SIG-M5 treated with dmso at 0.1 percent for 504 hours (cell line): ENCODE measurements around the gene TMEM204.
A peak's percentile ranks its signal among the peaks of the same experiment; 100 is the strongest.

Source experiments
- DNase-seq: peaks from one replicate; lab custom pipeline; 2025; ENCODE audit not compliant: unreplicated experiment; lab: John Stamatoyannopoulos, UW

Gene TMEM204

DNA sequence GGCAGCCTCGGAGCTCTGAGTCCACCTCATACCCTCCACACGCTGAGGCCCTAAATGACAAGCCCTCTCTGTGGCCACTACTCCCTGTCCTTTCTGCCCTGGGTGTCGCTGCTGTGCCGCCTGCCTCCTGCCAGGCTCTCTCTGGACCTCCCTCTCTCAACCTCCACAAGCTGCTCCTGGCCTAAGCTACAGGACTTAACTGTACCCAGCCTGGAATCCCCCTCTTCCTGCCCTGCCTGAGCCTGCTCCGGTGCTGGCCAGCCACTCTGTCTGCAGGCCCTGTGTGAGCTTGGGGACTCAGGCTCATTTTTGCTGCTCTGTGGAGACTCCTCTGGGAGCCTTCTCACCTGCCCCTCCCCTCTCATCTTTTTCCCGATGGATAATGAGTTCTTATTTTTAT is 56.9 kb downstream of the TMEM204 start:
- DNase-seq = no peak

DNA sequence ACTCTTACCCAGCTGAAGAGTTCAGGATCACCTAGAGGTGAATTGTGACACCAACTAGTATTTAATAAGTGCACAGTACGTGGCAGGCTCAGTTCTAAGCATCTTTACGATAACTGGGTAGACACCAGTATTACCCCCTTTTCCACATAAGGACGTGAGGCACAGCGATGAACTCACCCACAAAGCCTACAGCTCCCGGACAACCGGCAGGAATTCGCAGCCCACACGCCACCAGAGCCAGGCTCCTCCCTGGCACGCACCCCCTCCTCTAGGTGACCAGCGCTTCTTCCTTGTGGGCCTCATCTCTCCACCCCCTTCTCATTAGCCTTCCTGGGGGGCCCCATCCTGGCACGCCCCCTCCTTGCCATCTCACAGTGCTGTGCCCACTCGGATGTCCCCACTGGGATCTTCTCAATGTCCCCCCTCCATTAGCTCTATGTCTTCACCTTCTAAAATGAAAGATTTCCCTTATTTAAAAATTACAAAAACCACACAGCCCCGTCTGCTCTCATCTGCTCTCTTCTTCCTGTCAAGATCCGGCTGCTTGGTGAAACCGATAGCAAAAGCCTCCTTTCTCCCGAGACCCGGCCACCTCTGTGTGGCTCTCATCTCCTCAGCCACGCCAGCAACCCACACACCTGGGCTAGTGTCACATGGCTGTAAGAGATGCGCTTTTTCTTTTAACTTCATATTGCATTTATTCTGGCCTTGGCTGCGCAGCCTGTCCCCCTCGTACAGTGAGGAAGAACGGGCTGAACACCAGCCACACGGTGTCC is 57.7 kb downstream of the TMEM204 start:
- DNase-seq = no peak

DNA sequence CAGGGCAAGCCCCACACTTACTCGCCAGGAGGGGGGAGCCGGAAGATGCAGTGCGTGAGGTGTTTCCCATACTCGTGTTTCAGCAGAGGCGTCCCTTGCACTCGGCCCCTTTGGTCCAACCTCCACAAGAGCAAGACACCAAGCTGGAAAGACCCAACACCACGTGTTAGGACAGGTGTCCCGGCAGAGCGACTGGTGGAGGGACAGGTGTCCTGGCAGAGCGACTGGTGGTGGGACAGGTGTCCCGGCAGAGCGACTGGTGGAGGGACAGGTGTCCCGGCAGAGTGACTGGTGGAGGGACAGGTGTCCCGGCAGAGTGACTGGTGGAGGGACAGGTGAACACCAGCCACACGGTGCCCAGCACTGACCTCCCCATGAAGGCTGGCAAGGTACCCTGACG is 59.0 kb downstream of the TMEM204 start:
- DNase-seq = no peak

DNA sequence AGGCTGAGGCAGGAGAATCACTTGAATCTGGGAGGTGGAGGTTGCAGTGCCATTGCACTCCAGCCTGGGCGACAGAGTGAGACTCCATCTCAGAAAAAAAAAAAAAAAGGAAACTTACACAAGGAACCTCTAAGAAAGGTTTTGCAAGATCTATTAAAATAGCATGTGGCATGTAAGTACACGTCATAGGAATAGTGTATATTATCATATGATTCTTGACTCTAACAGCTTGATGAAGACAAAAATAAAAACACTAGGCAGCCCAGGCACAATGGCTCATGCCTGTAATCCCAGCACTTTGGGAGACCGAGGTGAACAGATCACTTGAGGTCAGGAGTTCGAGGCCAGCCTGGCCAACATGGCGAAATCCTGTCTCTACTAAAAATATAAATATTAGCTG is 62.0 kb downstream of the TMEM204 start:
- DNase-seq = peak; percentile 60

DNA sequence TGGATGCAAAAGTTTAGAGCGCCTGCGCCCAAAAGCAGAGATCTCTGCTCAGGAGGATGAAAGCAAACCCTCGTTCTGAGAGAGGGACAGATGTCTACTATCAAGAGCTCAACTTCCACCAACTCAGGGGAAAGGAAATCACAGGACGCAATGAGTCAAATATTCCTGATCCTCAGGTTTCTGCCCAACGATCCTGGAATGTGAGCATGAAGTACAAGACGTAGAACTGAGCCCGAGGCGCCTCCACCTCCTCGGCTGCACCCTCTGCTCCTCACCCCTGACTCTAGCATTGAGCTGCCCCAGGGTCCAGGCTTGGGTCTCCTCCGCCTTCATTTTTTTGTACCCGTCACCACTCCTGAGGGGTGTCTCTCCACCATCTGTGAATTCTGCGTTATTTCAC is 63.0 kb downstream of the TMEM204 start:
- no peak for DNase-seq

- no peak for DNase-seq
Measured at GRCh38 chr16:1597154-1597553, 63.7 kb downstream of the TMEM204 start.

DNA sequence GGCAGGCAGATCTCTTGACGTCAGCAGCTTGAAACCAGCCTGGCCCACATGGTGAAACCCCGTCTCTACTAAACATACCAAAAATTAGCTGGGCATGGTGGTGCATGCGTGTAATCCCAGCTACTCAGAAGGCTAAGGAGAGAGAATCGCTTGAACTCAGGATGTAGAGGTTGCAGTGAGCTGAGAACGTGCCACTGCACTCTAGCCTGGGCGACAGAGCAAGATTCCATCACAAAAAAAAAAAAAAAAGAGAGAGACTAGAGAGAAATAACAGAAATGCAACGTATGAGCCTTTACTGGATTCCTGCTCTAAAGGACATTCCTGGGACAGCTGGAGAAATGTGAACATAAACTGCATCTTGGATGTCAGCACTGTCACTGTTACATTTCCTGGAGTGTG is 67.6 kb downstream of the TMEM204 start:
- DNase-seq = no peak

- no peak for DNase-seq
Measured at GRCh38 chr16:1601489-1601888, 68.0 kb downstream of the TMEM204 start.

- no peak for DNase-seq
Measured at GRCh38 chr16:1602285-1602684, 68.8 kb downstream of the TMEM204 start.
